Subcutaneous abdominal adipose tissue (tissue), 5 donors: ENCODE measurements around the gene B4GALNT1.
"Not testable (repeated sequence)": the region's sequence is repeated elsewhere in the genome, so short reads cannot be mapped to it uniquely, and the experiment has no call there.

Experiments
- H3K27ac ChIP-seq: one replicate; pipeline ENCODE4 v1.7.0; 2013; ENCODE audit warnings: low read depth, mild to moderate bottlenecking, inconsistent platforms, low read length, moderate library complexity
- H3K27me3 ChIP-seq, 5 donors: one replicate each; pipeline ENCODE4 v1.7.0; 2013; ENCODE audit warnings: low read length in 5 of 5, inconsistent platforms in 1 of 5; ENCODE audit not compliant: control insufficient read depth in 5 of 5, insufficient read depth in 4 of 5
- H3K36me3 ChIP-seq, 5 donors: one replicate each; pipeline ENCODE4 v1.7.0; 2013; ENCODE audit warnings: low read length in 5 of 5; ENCODE audit not compliant: control insufficient read depth in 5 of 5, insufficient read depth in 5 of 5
- H3K4me1 ChIP-seq, 5 donors: one replicate each; pipeline ENCODE4 v1.7.0; 2013; ENCODE audit warnings: low read length in 5 of 5, mild to moderate bottlenecking in 3 of 5, moderate library complexity in 1 of 5; ENCODE audit not compliant: control insufficient read depth in 5 of 5, insufficient read depth in 5 of 5
- H3K4me3 ChIP-seq, 5 donors: one replicate each; pipeline ENCODE4 v1.7.0; 2013; ENCODE audit warnings: low read length in 5 of 5, low read depth in 1 of 5
- H3K9ac ChIP-seq, 5 donors: one replicate each; pipeline ENCODE4 v1.7.0; 2013; ENCODE audit warnings: low read length in 5 of 5, mild to moderate bottlenecking in 4 of 5, moderate library complexity in 3 of 5
- H3K9me3 ChIP-seq, 5 donors: one replicate each; pipeline ENCODE4 v1.7.0; 2013; ENCODE audit warnings: low read length in 5 of 5; ENCODE audit not compliant: control insufficient read depth in 5 of 5
- donor health status: healthy.
- donor health status: healthy.
- donor health status: healthy.
- donor health status: healthy.
- donor health status: healthy.

Gene B4GALNT1

DNA sequence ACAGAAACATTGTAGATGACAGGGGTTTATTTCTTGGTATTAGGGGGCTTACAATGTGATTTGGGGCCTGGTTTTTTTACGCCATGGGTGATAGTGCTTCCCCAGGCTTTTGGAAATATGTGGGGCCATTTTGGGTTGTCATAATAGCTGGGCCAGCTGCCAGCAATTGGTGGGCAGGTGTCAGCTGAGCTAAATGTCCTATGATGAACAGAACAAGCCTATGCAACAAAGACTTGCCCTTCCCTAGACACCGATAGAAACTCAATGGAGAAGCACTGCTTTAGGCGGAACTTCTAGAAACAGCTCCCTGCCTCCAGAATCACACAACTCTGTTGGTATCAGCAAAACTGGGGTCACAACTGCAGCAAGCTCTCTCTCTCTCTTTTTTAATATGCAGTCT is 5.1 kb upstream of the B4GALNT1 start:
- H3K4me1 ChIP-seq: peaks cover 0 to 4% (median 2%) of the 10 kb centered on the region in 5 donors
- H3K36me3 ChIP-seq: no peaks in the 10 kb centered on the region
- no peak overlapping the region for H3K9ac ChIP-seq
- no peak overlapping the region for H3K27ac ChIP-seq
- H3K9me3 ChIP-seq: no peaks in the 10 kb centered on the region
- no peak overlapping the region for H3K4me3 ChIP-seq
- peaks cover 3 to 19% (median 12%) of the 10 kb centered on the region in 5 donors for H3K27me3 ChIP-seq

DNA sequence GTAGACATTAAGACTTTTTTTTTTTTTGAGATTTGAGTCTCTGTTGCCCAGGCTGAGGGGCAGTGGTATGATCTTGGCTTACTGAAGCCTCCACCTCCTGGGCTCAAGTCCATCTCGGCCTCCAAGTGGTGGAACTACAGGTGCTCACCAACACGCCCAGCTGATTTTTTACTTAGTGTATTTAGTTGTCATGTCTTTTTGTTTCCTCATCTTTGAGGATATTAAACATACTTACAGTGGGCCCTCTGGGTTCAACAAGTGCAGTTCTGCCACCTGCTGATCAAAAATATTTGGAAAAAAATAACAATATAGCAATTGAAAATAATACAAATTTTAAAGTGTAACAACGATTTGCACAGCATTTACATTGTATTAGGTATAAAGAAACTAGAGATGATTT is 4.4 kb upstream of the B4GALNT1 start:
- no peak overlapping the region for H3K9ac ChIP-seq
- no peaks in the 10 kb centered on the region for H3K36me3 ChIP-seq
- H3K9me3 ChIP-seq: no peaks in the 10 kb centered on the region
- no peak overlapping the region for H3K4me3 ChIP-seq
- H3K4me1 ChIP-seq: peaks cover 0 to 10% (median 9%) of the 10 kb centered on the region in 5 donors
- H3K27ac ChIP-seq: no peak overlapping the region
- H3K27me3 ChIP-seq: peaks cover 4 to 19% (median 12%) of the 10 kb centered on the region in 5 donors

DNA sequence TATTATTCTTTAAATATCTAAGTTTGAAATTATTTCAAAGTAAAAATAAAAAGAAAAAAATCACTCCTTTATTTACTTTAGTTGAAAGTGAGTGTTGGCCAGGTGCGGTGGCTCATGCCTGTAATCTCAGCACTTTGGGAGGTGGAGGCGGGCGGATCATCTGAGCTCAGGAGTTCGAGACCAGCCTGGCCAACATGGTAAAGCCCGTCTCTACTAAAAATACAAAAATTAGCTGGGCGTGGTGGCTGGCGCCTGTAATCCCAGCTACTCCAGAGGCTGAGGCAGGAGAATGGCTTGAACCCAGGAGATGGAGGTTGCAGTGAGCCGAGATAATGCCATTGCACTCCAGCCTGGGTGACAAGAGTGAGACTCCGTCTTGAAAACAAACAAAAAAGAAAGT is 3.7 kb upstream of the B4GALNT1 start:
- not testable (repeated sequence) for H3K9me3 ChIP-seq, H3K36me3 ChIP-seq, H3K27ac ChIP-seq, H3K4me3 ChIP-seq, H3K9ac ChIP-seq
- H3K4me1 ChIP-seq: peaks cover 0 to 17% (median 15%) of the 10 kb centered on the region in 5 donors
- H3K27me3 ChIP-seq: peaks cover 10 to 23% (median 18%) of the 10 kb centered on the region in 5 donors

DNA sequence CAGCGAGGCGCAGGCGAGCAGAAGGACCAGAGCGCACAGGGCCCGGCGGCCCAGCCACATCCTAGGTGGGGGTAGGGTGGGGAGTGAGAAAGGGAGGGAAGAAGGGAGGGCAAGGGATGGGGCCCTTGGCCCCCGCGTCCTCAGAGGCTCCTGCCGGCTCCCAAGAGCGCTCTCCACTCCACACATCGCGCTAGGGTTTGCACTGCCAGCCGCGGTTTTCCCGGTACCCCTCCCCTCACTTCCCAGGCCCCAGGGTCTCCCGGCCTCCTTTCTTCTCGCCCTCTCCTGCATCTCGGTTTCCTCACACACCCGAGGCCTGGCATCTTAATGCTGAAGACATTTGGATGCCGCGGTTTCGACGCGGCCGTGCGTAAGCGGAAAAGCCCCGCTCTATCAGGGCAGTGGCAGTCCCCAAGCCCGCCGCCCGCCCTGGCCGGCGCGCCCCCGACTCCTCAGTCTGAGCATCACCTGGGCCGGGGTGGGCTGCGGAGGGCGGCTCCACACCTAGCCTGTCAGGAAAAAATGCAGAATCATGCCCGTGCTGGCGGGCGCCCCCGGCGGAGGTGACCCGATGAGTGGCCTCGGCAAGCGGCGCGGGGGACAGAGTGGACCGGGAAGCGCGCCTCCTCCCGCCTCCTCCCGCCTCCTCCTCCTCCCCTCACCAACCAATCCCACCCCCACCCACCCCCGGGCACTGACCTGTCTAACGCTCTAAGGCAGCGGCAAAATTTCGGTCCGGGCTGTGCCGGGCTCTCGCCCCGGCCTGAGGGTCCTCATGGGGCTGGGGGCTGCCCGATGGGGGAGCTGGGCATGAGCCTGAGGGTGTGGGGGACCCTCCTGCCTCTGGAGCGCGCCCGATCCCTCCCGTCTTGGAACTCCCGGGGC is 686 bp downstream of the B4GALNT1 start:
- H3K36me3 ChIP-seq: no peaks in the 10 kb centered on the region
- peaks cover 26 to 49% (median 45%) of the 10 kb centered on the region in 5 donors for H3K27me3 ChIP-seq
- peak overlapping the region in 1 of 5 donors; percentile 39 for H3K9ac ChIP-seq
- peak overlapping the region in 4 of 5 donors; percentile 51 to 75 (median 64) for H3K4me3 ChIP-seq
- no peaks in the 10 kb centered on the region for H3K9me3 ChIP-seq
- peaks cover 0 to 26% (median 15%) of the 10 kb centered on the region in 5 donors for H3K4me1 ChIP-seq
- no peak overlapping the region for H3K27ac ChIP-seq

DNA sequence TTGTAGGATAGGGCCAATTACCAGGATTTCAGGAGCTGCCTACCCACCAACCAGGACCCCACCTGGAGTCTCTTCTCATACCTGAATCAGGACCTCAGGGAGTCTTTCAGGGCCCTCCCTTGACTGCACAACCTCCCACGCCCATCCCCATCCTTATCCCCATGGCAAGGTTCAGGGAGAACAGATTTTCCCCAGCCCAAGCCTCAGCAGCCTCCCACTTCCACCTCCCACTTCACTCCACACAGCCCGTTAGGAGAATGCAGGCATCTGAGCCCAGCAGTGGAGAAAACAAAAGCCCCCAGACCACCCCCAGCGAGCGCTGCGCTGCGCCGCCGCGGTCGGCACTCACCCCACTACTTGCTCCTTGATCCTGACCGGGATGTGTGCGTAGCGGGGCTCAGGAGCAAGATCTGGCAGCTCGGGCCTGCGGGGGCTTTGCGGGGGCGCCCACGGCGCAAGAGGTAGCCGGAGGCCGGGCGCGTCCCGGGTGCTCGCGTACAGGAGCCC is 1.4 kb downstream of the B4GALNT1 start:
- Histone ChIP-seq H3K4me1 (peaks cover 0 to 26% (median 15%) of the 10 kb centered on the region in 5 donors), H3K9me3 (no peaks in the 10 kb centered on the region), H3K36me3 (no peaks in the 10 kb centered on the region), H3K27ac (no peak overlapping the region), H3K9ac (no peak overlapping the region), H3K27me3 (peaks cover 28 to 53% (median 50%) of the 10 kb centered on the region in 5 donors), H3K4me3 (peak overlapping the region in 3 of 5 donors; percentile 27 to 67 (median 60))

DNA sequence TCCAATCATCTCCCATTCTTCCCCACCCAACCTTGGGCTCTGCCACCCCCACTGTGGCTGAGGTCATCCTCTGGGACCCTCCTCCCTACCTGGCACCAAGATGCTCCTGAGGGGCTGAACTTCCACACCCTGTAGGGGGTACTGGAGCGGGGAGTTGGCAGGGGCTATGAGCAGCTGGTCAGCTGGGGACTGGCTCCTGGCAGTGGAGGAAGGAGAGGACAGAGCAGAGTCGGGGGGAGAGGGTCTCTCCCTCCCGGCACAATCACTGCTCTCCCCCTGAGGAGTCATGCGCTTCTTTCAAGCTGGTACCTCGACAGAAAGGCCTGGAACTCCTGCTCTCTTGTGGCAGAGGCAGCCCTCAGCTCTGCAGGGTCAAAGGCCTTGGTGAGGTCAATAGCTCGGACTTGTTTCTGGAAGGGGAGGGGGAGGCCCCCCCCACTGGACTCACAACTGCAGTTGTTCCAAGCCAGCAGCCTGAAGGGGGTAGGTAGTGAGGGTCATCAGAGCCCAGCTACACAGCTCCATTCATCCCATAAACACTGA is 2.0 kb downstream of the B4GALNT1 start:
- peaks cover 0 to 26% (median 15%) of the 10 kb centered on the region in 5 donors for H3K4me1 ChIP-seq
- H3K9me3 ChIP-seq: no peaks in the 10 kb centered on the region
- H3K36me3 ChIP-seq: no peaks in the 10 kb centered on the region
- no peak overlapping the region for H3K4me3 ChIP-seq
- no peak overlapping the region for H3K9ac ChIP-seq
- H3K27ac ChIP-seq: no peak overlapping the region
- peaks cover 32 to 60% (median 57%) of the 10 kb centered on the region in 5 donors for H3K27me3 ChIP-seq

DNA sequence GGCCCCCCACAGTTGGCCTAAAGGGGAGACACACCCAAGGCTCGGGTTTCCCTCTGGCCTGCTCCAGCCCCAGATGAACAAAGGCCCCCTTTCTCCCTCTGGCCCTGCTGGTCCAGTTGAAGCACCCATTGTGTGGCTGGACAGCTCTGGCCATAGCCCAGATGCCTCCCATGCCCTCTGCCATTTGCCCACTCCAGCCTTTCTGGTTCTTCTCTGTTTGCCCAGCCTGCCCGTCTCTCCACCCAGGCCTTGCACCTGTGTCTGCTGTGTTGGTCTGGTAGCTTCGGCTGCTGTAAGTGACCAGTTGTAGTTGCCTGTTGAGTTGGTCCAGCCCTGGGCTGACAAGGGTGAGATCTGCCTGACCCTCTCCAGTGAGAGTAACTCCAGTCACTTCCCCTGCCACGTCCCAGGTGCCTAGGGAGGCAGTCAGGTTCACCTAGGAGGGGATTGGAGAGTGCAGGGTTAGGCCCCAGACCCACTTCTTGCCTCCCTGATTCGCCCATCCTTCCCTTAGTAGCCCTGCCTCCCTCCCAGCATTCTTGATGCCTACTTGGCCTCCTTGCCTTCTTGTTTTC is 3.0 kb downstream of the B4GALNT1 start:
- peaks cover 38 to 66% (median 64%) of the 10 kb centered on the region in 5 donors for H3K27me3 ChIP-seq
- H3K4me3 ChIP-seq: no peak overlapping the region
- no peak overlapping the region for H3K9ac ChIP-seq
- no peaks in the 10 kb centered on the region for H3K36me3 ChIP-seq
- no peak overlapping the region for H3K27ac ChIP-seq
- peaks cover 0 to 26% (median 15%) of the 10 kb centered on the region in 5 donors for H3K4me1 ChIP-seq
- no peaks in the 10 kb centered on the region for H3K9me3 ChIP-seq

DNA sequence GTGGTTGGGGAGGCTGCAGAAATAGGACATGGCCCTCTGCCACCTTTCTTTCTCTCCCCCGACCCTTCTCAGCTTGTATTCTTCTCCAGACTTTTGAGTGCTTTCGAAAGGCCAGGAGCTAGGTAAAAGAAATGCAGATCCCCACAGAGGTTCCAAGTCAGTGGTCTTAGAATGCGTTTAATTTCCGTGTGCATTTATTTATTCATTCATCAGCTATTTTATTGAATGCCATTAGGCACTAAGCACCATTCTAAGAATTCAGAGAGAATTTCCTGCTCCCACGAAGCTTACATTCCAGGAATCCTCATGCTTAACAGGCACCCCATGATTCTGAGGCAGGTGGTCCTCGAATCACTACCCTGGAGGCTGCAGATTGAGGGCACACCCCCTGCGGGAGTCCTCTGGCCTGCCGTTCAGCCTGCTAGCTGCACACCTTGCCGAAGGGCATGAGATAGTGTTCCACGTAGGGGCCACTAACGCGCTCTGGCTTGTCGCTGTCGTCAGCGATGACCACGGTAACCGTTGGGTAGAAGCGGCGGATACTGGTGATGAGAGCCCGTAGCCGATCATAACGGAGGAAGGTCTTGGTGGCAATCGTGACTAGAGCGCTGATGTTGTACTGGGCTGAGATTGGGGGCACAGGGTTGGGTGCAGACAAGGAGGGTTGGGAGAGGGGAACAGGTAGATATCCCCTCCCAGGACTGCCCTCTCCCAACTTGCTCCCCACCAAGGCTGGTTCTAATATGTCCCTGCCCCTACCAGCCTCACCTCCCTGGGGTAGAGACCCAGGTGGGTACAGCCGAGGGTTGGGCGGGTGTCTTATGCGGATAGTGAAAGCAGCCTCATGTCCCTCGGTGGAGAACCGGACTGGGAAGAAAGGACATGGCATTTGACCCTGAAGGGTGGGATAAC is 4.5 kb downstream of the B4GALNT1 start:
- Histone ChIP-seq H3K4me1 (peaks cover 0 to 26% (median 15%) of the 10 kb centered on the region in 5 donors), H3K27me3 (peaks cover 49 to 75% (median 73%) of the 10 kb centered on the region in 5 donors), H3K36me3 (no peaks in the 10 kb centered on the region)

DNA sequence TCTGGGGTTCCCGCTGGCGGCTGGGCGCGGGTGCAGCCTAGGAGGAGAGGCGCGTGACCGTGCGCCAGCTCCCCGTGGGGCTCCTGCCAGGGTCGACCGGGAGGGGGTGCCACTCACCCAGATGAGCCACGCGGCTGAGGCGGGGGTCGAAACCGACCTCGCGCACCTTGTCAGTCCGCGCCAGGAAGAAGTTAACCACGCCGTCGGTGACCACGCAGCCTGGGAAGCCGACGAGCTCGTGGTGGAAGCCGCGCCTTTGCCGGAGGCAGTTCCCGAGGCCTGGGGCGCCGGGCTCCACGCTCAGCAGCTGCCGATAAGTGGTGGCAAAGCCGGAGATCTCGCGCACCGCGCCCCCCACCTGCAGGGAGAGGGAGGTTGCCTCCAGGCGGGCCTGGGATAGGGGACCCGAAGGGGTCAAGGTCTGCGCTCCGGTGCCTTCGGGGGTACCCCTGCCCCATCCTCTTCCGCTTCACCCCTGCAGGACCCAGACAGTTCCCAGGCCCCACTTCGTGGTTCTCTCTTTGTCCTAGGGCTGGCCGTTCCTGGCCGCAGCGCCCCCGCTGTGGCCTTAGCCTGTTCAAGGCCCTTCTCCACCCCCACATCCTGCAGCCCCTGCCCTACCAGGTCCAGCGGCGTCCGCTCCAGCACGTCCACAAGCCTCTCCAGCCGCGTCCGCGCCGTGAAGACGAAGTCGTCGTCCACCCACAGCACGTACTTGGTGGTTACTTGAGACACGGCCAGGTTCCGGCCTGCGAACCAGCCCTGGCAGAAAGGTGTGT is 5.3 kb downstream of the B4GALNT1 start:
- Histone ChIP-seq H3K4me3 (peak overlapping the region in 1 of 5 donors; percentile 27), H3K27me3 (peaks cover 52 to 83% (median 79%) of the 10 kb centered on the region in 5 donors), H3K27ac (no peak overlapping the region), H3K4me1 (peaks cover 0 to 19% (median 10%) of the 10 kb centered on the region in 5 donors), H3K9me3 (no peaks in the 10 kb centered on the region), H3K36me3 (no peaks in the 10 kb centered on the region), H3K9ac (no peak overlapping the region)

More for the DNA sequence above, 4.5 kb downstream of the B4GALNT1 start:
- Histone ChIP-seq H3K9me3 (no peaks in the 10 kb centered on the region), H3K9ac (no peak overlapping the region), H3K4me3 (no peak overlapping the region), H3K27ac (no peak overlapping the region)
